Activated CD8-positive, alpha-beta T cell treated with anti-CD3 and anti-CD28 coated beads, Interleukin-2, amount 10 ng/mL, durations not matched to agents 7 days and 5 days (primary cell): ENCODE results near the gene SMOC2. TPM values are rescaled to one million over a fixed set of nuclear protein-coding genes. Genes with fewer than 3 reads are reported as not detected.

Experiments
- ATAC-seq: fragments of 150-1000 bp; cut with Tn5 transposase; one replicate; pipeline ENCODE4 v1.10.0; 2021; ENCODE audit warnings: moderate library complexity
- CTCF ChIA-PET: fragments of 350-600 bp; sonication (Branson Sonifier 250); formaldehyde crosslinking; loops from one replicate; lab custom pipeline; 2021; ENCODE audit warnings: antibody characterized with exemption; lab: Charles Lee
- POLR2A ChIA-PET: fragments of 350-600 bp; sonication (Branson Sonifier 250); formaldehyde crosslinking; loops from one replicate; lab custom pipeline; 2021; ENCODE audit warnings: antibody characterized with exemption; lab: Charles Lee
- DNase-seq: peaks from one replicate; pipeline ENCODE4 v3.0.0-alpha.2; 2020
- H3K27ac Mint-ChIP-seq: one replicate; pipeline ENCODE4 v1.8.0; 2021; ENCODE audit warnings: mild to moderate bottlenecking, mixed read lengths
- H3K27me3 Mint-ChIP-seq: one replicate; pipeline ENCODE4 v1.8.0; 2021; ENCODE audit warnings: low read depth, mixed read lengths
- H3K36me3 Mint-ChIP-seq: one replicate; pipeline ENCODE4 v1.8.0; 2021; ENCODE audit warnings: low read depth, mixed read lengths
- H3K4me1 Mint-ChIP-seq: one replicate; pipeline ENCODE4 v1.8.0; 2021; ENCODE audit warnings: low read depth, mixed read lengths
- H3K4me3 Mint-ChIP-seq: one replicate; pipeline ENCODE4 v1.8.0; 2021; ENCODE audit warnings: mild to moderate bottlenecking, mixed read lengths
- H3K9me3 Mint-ChIP-seq: one replicate; pipeline ENCODE4 v1.8.0; 2022; ENCODE audit warnings: mixed read lengths; ENCODE audit not compliant: insufficient read depth
- total RNA-seq, 2 experiments: library from RNA; stranded (reverse); gene quantifications; one replicate each; pipeline ENCODE4 v1.2.3, GENCODE V29; 2021

Gene SMOC2
- total RNA-seq, 2 experiments from 2014 or later = not detected

- H3K27me3 Mint-ChIP-seq = peaks cover 34% of the 10 kb centered on the region
- no peak overlapping the region for H3K4me3 Mint-ChIP-seq
- no peak overlapping the region for H3K27ac Mint-ChIP-seq
- ChIA-PET POLR2A (no interaction called here), CTCF (no interaction called here)
- no peaks in the 10 kb centered on the region for H3K9me3 Mint-ChIP-seq
- DNase-seq = no peak
- no peaks in the 10 kb centered on the region for H3K4me1 Mint-ChIP-seq
- H3K36me3 Mint-ChIP-seq = no peaks in the 10 kb centered on the region
- ATAC-seq = no peak
Measured at GRCh38 chr6:168438783-168439520, 2.0 kb upstream of the SMOC2 start.

DNA sequence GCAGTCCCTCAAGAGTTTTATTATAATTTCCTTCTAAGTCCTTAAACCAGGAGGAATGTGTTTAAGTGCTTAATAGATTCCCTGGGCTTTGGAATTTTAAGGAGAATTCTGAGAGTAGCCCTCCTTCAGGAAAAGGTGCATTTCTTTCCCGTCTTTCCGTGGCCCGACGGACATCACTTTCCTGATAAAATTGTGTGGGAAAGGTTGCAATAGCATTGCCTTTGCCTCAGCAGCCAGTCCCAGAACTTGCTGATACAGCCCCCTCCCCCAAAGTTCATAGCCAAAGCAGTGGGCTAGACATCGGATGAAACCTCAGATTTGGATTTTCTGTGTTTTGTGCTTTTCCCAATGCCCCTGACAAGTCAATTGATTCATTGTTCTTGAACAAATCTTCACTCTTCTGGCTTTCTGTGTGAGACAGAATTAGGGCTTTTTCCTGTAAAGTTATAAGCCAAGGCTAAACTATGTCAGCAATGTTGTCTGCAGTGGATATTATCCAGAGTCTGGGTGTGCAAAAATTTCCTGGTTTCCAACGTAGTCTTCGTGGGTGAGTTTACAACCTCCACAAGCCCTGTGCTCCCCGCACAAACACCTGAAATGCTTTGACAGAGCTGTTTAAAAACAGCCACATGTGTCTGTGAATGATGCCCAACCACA is 1.1 kb upstream of the SMOC2 start:
- no peaks in the 10 kb centered on the region for H3K36me3 Mint-ChIP-seq
- DNase-seq (no peak), ATAC-seq (no peak)
- H3K27me3 Mint-ChIP-seq = peaks cover 41% of the 10 kb centered on the region
- no peak overlapping the region for H3K27ac Mint-ChIP-seq
- ChIA-PET CTCF (no interaction called here), POLR2A (no interaction called here)
- no peaks in the 10 kb centered on the region for H3K9me3 Mint-ChIP-seq
- no peaks in the 10 kb centered on the region for H3K4me1 Mint-ChIP-seq
- H3K4me3 Mint-ChIP-seq = no peak overlapping the region

DNA sequence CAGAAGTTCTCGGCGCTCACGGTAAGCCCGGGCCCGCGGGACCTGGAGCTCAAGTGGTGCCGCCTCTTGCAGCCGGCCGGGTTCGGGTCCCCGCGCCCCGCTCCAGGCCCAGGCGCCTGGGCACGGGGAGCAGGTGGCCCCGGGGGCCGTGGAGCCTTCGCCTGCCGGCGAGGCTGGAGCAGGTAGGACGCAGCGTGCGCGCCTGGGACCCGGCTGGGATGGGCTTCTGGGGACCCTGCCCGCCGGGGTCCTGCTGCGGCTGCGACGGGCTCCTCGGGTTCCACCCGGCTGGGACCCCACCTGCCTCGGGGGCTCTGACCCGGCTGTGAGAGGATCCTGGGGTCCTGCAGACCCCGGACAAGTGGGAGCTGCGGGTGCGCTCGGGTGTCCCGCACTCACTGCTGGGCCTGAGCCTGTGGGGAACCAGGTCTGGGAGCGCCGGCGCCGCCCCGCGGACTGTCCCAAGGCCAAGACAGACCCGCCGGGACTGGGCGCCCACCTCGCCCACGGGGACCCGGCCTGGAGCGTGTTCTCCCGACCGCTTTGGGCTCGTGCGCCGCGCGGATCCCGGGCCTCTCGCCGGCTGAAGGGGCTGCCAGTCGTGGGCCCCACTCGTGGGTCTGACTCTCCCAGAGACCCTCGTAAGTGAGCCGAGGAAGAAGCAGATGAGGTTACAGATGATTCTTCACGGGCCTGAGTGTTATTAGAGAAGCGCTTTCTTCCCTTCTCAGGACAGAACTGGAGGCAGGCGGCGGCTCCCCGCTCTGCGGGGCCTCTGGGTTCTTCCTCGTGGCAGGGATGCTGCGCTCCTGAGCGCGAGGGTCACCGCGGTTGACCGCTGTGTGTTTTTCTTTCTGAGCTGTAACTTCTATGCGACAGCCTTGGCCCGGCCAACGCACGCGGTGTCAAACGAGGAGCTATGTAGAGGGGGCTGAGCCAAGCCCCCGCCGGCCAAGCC is 729 bp downstream of the SMOC2 start:
- Mint-ChIP-seq H3K27me3 (peaks cover 39% of the 10 kb centered on the region), H3K36me3 (no peaks in the 10 kb centered on the region), H3K4me3 (no peak overlapping the region), H3K9me3 (no peaks in the 10 kb centered on the region), H3K27ac (no peak overlapping the region), H3K4me1 (no peaks in the 10 kb centered on the region)
- ATAC-seq (no peak), DNase-seq (no peak)
- ChIA-PET POLR2A (no interaction called here), CTCF (no interaction called here)

GRCh38 chr6:168442646-168443045 is 1.7 kb downstream of the SMOC2 start:
- ChIA-PET CTCF (no interaction called here), POLR2A (no interaction called here)
- Mint-ChIP-seq H3K36me3 (no peaks in the 10 kb centered on the region), H3K4me3 (no peak overlapping the region), H3K9me3 (no peaks in the 10 kb centered on the region), H3K4me1 (no peaks in the 10 kb centered on the region), H3K27ac (no peak overlapping the region), H3K27me3 (peaks cover 39% of the 10 kb centered on the region)
- DNase-seq (no peak), ATAC-seq (no peak)

DNA sequence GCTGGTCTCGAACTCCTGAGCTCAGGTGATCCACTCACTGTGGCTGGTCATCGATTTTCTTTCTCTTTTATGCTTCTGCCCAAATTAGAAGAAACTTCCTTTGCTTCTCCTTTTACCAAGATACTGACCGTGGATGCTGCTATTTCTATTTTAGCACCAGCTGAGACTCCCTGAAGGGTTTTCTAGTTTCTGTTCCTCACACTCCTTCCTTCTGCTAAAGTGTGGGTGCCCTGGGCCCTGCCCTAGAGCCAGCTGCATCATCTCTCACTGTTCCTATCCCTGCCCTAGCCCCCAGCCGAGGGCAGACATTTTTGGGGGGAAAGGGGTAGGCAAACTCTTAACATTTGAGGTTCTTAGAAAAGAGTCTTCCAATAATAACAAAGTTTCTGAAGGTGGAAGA is 6.3 kb downstream of the SMOC2 start:
- peaks cover 23% of the 10 kb centered on the region for H3K27me3 Mint-ChIP-seq
- no peak overlapping the region for H3K27ac Mint-ChIP-seq
- DNase-seq = no peak
- no peaks in the 10 kb centered on the region for H3K4me1 Mint-ChIP-seq
- no peak overlapping the region for H3K4me3 Mint-ChIP-seq
- H3K9me3 Mint-ChIP-seq = no peaks in the 10 kb centered on the region
- no peaks in the 10 kb centered on the region for H3K36me3 Mint-ChIP-seq
- ATAC-seq = no peak
- ChIA-PET POLR2A (no interaction called here), CTCF (no interaction called here)

- ChIA-PET CTCF (no interaction called here), POLR2A (no interaction called here)
- H3K4me3 Mint-ChIP-seq = no peak overlapping the region
- H3K27me3 Mint-ChIP-seq = peaks cover 21% of the 10 kb centered on the region
- no peaks in the 10 kb centered on the region for H3K9me3 Mint-ChIP-seq
- no peaks in the 10 kb centered on the region for H3K4me1 Mint-ChIP-seq
- DNase-seq (no peak), ATAC-seq (no peak)
- H3K27ac Mint-ChIP-seq = no peak overlapping the region
- H3K36me3 Mint-ChIP-seq = no peaks in the 10 kb centered on the region
Measured at GRCh38 chr6:168447700-168448099, 6.7 kb downstream of the SMOC2 start.

DNA sequence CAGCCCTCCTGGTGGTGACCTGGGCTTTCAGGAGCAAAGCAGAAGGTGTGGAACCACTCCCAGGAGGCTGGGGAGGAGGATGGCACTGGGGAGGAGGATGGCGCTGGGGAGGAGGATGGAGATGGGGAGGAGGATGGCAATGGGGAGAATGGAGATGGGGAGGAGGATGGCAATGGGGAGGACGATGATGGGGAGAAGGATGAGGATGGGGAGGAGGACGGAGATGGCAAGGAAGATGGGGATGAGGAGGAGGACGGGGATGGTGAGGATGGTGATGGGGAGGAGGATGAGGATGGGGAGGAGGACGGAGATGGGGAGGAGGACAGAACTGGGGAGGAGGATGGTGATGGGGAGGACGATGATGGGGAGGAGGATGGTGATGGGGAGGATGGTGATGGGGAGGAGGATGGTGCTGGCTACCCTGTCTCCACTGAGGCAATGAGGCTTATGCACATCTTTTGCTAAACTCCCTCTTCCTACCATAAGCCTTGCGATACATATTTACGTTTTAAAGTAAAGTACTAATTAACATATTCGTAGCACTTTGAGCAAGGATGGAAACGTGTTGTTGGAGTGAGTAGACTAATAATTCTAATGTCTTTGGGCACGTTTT is 7.4 kb downstream of the SMOC2 start:
- ChIA-PET CTCF (no interaction called here), POLR2A (no interaction called here)
- no peak for DNase-seq
- no peak for ATAC-seq
- Mint-ChIP-seq H3K4me3 (no peak overlapping the region), H3K36me3 (no peaks in the 10 kb centered on the region), H3K9me3 (no peaks in the 10 kb centered on the region), H3K27ac (no peak overlapping the region), H3K27me3 (peaks cover 14% of the 10 kb centered on the region), H3K4me1 (no peaks in the 10 kb centered on the region)

GRCh38 chr6:168450917-168451316 is 9.9 kb downstream of the SMOC2 start:
- Mint-ChIP-seq H3K27ac (no peak overlapping the region), H3K4me3 (no peak overlapping the region), H3K27me3 (peaks cover 3% of the 10 kb centered on the region), H3K4me1 (no peaks in the 10 kb centered on the region), H3K9me3 (no peaks in the 10 kb centered on the region), H3K36me3 (no peaks in the 10 kb centered on the region)
- ChIA-PET POLR2A (no interaction called here), CTCF (no interaction called here)
- DNase-seq = no peak
- ATAC-seq = no peak

DNA sequence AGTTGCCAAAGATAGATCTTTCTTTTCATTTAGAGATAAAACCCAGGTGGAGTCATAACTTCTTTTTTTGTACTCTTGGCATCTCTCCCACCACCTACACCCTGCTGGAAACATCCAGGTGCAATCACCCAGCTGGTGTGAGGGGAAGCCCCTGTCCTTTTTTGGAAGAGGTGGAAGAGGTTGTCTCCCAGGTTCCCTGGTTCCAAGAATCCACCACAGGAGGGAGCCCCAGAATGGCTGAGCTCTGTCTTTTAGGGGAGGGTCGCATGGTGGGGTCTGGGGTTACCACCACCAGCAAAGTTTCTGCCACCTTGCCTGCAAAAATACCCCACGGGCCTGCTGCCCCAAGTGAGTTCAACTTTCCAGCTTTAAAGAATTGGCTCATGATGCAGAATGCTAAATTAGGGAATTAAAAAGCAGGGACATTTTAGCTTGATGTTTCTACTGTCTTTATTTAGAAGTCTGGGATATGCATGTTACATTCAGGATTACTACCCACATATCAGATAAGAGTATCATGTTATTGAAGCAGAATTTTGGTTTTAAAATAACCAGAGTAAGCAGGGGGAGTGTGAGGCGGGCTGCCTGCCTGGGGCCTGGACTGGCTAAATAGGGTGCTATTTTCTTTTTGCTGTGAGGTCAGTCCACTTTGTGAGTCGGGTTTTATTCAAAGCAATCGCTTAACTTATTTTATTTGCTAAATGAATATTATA is 11.0 kb downstream of the SMOC2 start:
- no peak overlapping the region for H3K4me3 Mint-ChIP-seq
- no peaks in the 10 kb centered on the region for H3K4me1 Mint-ChIP-seq
- ATAC-seq = no peak
- H3K27me3 Mint-ChIP-seq = peaks cover 3% of the 10 kb centered on the region
- ChIA-PET CTCF (no interaction called here), POLR2A (no interaction called here)
- no peak for DNase-seq
- H3K27ac Mint-ChIP-seq = no peak overlapping the region
- H3K9me3 Mint-ChIP-seq = no peaks in the 10 kb centered on the region
- H3K36me3 Mint-ChIP-seq = no peaks in the 10 kb centered on the region

DNA sequence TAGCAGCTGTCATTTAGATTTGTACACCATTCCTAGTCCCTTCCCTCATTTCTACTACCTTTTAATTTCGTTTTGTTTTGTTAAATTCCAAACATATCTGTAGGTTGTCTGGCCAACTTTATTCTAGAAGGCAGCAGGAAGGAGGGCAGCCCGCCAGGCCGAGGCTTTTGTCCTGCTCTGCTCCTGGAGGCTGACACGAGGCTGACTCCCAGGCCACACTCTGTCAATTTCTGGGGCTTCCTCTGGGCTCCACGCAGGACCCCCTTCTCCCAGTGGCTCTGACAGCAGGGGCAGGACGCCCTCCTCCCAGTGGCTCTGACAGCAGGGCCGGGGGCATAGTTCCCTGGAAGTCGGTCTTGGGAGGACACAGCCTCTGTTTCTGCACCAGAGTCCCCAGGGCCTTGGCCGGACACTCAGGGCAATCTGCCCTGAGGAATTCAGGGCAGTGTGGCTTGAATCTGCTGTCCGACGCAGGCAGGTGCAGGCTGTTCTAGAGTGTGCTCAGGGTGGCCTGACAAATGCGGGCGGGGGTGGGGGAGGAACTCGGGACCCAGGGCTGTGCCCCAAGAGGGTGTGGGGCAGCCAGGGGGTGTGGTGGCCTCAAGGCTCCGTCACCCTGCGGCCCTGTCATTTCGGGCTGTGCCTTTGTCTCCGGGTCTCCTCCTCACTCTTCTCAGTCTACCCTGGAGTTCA is 11.8 kb downstream of the SMOC2 start:
- no peak for ATAC-seq
- Mint-ChIP-seq H3K27ac (no peak overlapping the region), H3K4me1 (no peaks in the 10 kb centered on the region), H3K27me3 (peaks cover 3% of the 10 kb centered on the region), H3K36me3 (no peaks in the 10 kb centered on the region), H3K4me3 (no peak overlapping the region), H3K9me3 (no peaks in the 10 kb centered on the region)
- POLR2A ChIA-PET = no interaction called here
- CTCF ChIA-PET = no interaction called here
- DNase-seq = no peak
